ENCODE measurements around the gene PARD6B.

- TF ChIP-seq RARB (CRISPR knock-in tag; IDR thresholded peaks at IDR 0.05) (no peak), CSDC2 (CRISPR knock-in tag; IDR thresholded peaks at IDR 0.05) (no peak), ZNF70 (CRISPR knock-in tag; IDR thresholded peaks at IDR 0.05) (no peak), TSHZ2 (CRISPR knock-in tag; IDR thresholded peaks at IDR 0.05) (no peak), ZNF8 (CRISPR knock-in tag; IDR thresholded peaks at IDR 0.05) (no peak), ARNTL (CRISPR knock-in tag; IDR thresholded peaks at IDR 0.05; ENCODE audit: borderline replicate concordance, low read depth) (no peak), ZFP3 (CRISPR knock-in tag; IDR thresholded peaks at IDR 0.05) (no peak), SNAI2 (CRISPR knock-in tag; IDR thresholded peaks at IDR 0.05) (no peak), CREB5 (CRISPR knock-in tag; IDR thresholded peaks at IDR 0.05; ENCODE audit: low read depth) (no peak), ZFP30 (CRISPR knock-in tag; IDR thresholded peaks at IDR 0.05) (no peak)
These were observed 15.9 kb downstream of the PARD6B start for GRCh38 chr20:50747275-50747674.
